HCT116 (cell line): Measurements from ENCODE around the gene GRIK5. TPM values are rescaled to one million over a fixed set of nuclear protein-coding genes. Genes with fewer than 3 reads are reported as not detected.
A peak's percentile ranks its signal among the peaks of the same experiment; 100 is the strongest.

ENCODE experiments used
- ATAC-seq: fragments of 200-7000 bp; cut with Tn5 transposase; 2 replicates; pipeline ENCODE4 v1.9.1; 2020; ENCODE audit warnings: mild to moderate bottlenecking, moderate library complexity
- BruUV-seq: library from RNA; stranded (reverse); fragments of 400-500 nt; replicated peaks from 2 replicates; lab custom pipeline; 2021; lab: Mats Ljungman, UMichigan
- CTCF ChIA-PET: fragments of 300-600 bp; sonication (Branson Sonifier 250); formaldehyde crosslinking; loops from one replicate; lab custom pipeline; 2021; ENCODE audit warnings: antibody characterized with exemption; lab: Charles Lee
- POLR2A ChIA-PET: fragments of 300-600, 350-600 bp; sonication (Branson Sonifier 250); formaldehyde crosslinking; loops from one replicate; lab custom pipeline; 2021; ENCODE audit warnings: antibody characterized with exemption; lab: Charles Lee
- RAD21 ChIA-PET, 2 experiments: fragments of 300-600 bp; sonication (Branson Sonifier 250); formaldehyde crosslinking; loops; one replicate each; lab custom pipeline; 2023; ENCODE audit warnings: low total read pairs in 2 of 2; ENCODE audit not compliant: uncharacterized antibody in 2 of 2, unreplicated experiment in 2 of 2, low non-redundant PET in 1 of 2; lab: Charles Lee
- DNase-seq: peaks from one replicate; pipeline ENCODE4 v3.0.0-alpha.2; 2010; ENCODE audit warnings: low read depth, low spot score
- H2AFZ ChIP-seq: fragments of 200-600 bp; shearing (Covaris generic), sonication (generic); 2 replicates; pipeline ENCODE4 v1.6.1; 2017; ENCODE audit warnings: low read depth, mixed run types, mixed read lengths, antibody characterized with exemption, low read length; ENCODE audit not compliant: poor library complexity, severe bottlenecking
- H3K27ac ChIP-seq: 2 replicates; pipeline ENCODE4 v1.5.1; 2012; ENCODE audit warnings: low read depth, low read length
- H3K27me3 ChIP-seq: fragments of 200-600 bp; sonication (generic); 2 replicates; pipeline ENCODE4 v1.6.1; 2016; ENCODE audit warnings: mixed run types, low read length, mixed read lengths; ENCODE audit not compliant: insufficient read depth
- H3K36me3 ChIP-seq, 2 experiments: fragments of 200-500 bp in 1 of 2; fragments of 200-600 bp in 1 of 2; sonication (Bioruptor generic) in 1 of 2; sonication (generic) in 1 of 2; 2 replicates each; pipeline versions ENCODE4 v1.5.1 to v1.6.1; 2014 to 2016; ENCODE audit warnings: low read length in 2 of 2, inconsistent platforms in 1 of 2, mixed read lengths in 1 of 2, mixed run types in 1 of 2; ENCODE audit not compliant: insufficient read depth in 2 of 2, control insufficient read depth in 1 of 2
- H3K4me1 ChIP-seq, 2 experiments: fragments of 200-600 bp in 1 of 2; sonication (generic) in 1 of 2; 2 replicates each; pipeline versions ENCODE4 v1.5.1 to v1.6.1; 2012 to 2017; ENCODE audit warnings: low read length in 2 of 2, inconsistent platforms in 1 of 2, mild to moderate bottlenecking in 1 of 2, mixed read lengths in 1 of 2, mixed run types in 1 of 2, moderate library complexity in 1 of 2; ENCODE audit not compliant: insufficient read depth in 2 of 2, control insufficient read depth in 1 of 2
- H3K4me2 ChIP-seq: fragments of 200-600 bp; sonication (generic); 2 replicates; pipeline ENCODE4 v1.6.1; 2017; ENCODE audit warnings: mixed run types, low read length, mixed read lengths
- H3K4me3 ChIP-seq, 2 experiments: fragments of 200-600 bp in 1 of 2; sonication (generic) in 1 of 2; replicated peaks in 1 of 2; 2 replicates each; pipeline ENCODE4 v1.5.1; 2011 to 2016; ENCODE audit warnings: low read length in 2 of 2, control low read depth in 1 of 2, low read depth in 1 of 2, mild to moderate bottlenecking in 1 of 2, mixed read lengths in 1 of 2, mixed run types in 1 of 2
- H3K79me2 ChIP-seq: fragments of 200-600 bp; sonication (generic); 2 replicates; pipeline ENCODE4 v1.6.1; 2017; ENCODE audit warnings: mild to moderate bottlenecking, mixed run types, low read length, moderate library complexity, mixed read lengths; ENCODE audit not compliant: insufficient read depth
- H3K9ac ChIP-seq: fragments of 200-600 bp; sonication (generic); 2 replicates; pipeline ENCODE4 v1.6.1; 2016; ENCODE audit warnings: low read length, mixed read lengths
- H3K9me2 ChIP-seq: fragments of 200-600 bp; sonication (generic), shearing (Covaris generic); 2 replicates; pipeline ENCODE4 v1.6.1; 2017; ENCODE audit warnings: mixed run types, mild to moderate bottlenecking, moderate library complexity; ENCODE audit not compliant: insufficient read depth
- H3K9me3 ChIP-seq, 2 experiments: fragments of 200-500 bp in 1 of 2; fragments of 200-600 bp in 1 of 2; sonication (Bioruptor generic) in 1 of 2; sonication (generic) in 1 of 2; 2 replicates each; pipeline ENCODE4 v1.6.1; 2014 to 2017; ENCODE audit warnings: low read length in 2 of 2, mixed read lengths in 2 of 2, inconsistent platforms in 1 of 2, low read depth in 1 of 2, mild to moderate bottlenecking in 1 of 2, mixed run types in 1 of 2, moderate library complexity in 1 of 2; ENCODE audit not compliant: control insufficient read depth in 1 of 2, insufficient read depth in 1 of 2
- H4K20me1 ChIP-seq: fragments of 200-600 bp; sonication (generic), shearing (Covaris generic); 2 replicates; pipeline ENCODE4 v1.6.1; 2017; ENCODE audit warnings: mixed run types, mild to moderate bottlenecking, moderate library complexity; ENCODE audit not compliant: insufficient read depth
- ATF3 ChIP-seq: IDR thresholded peaks from 2 replicates; pipeline ENCODE4 v1.6.1; 2012
- EGR1 ChIP-seq: IDR thresholded peaks from 2 replicates; pipeline ENCODE4 v1.6.1; 2012; ENCODE audit warnings: low read depth
- ELF1 ChIP-seq: IDR thresholded peaks from 2 replicates; pipeline ENCODE4 v1.6.1; 2012; ENCODE audit warnings: low read depth, borderline replicate concordance
- EZH2 ChIP-seq: fragments of 200-600 bp; sonication (generic); IDR thresholded peaks from 2 replicates; pipeline ENCODE4 v1.6.1; 2017; ENCODE audit warnings: antibody characterized with exemption, mixed run types
- FOSL1 ChIP-seq: IDR thresholded peaks from 2 replicates; pipeline ENCODE4 v1.6.1; 2012; ENCODE audit warnings: low read depth
- JUND ChIP-seq: IDR thresholded peaks from 2 replicates; pipeline ENCODE4 v1.6.1; 2012
- POLR2AphosphoS5 ChIP-seq: IDR thresholded peaks from 2 replicates; pipeline ENCODE4 v1.6.1; 2011; ENCODE audit warnings: mild to moderate bottlenecking, low read depth, low read length, moderate library complexity
- RAD21 ChIP-seq: IDR thresholded peaks from 2 replicates; pipeline ENCODE4 v1.6.1; 2012; ENCODE audit warnings: low read depth, mild to moderate bottlenecking
- REST ChIP-seq: IDR thresholded peaks from 2 replicates; pipeline ENCODE4 v1.6.1; 2012; ENCODE audit warnings: low read depth
- SIN3A ChIP-seq: IDR thresholded peaks from 2 replicates; pipeline ENCODE4 v1.6.1; 2012; ENCODE audit warnings: low read depth
- SRF ChIP-seq: IDR thresholded peaks from 2 replicates; pipeline ENCODE4 v1.6.1; 2012; ENCODE audit warnings: low read depth
- YY1 ChIP-seq: IDR thresholded peaks from 2 replicates; pipeline ENCODE4 v1.6.1; 2011; ENCODE audit warnings: low read length, low read depth, moderate library complexity, mild to moderate bottlenecking; ENCODE audit not compliant: insufficient replicate concordance; ENCODE audit errors: extremely low read depth
- ZNF274 ChIP-seq: fragments of 200-500 bp; sonication (Bioruptor generic); IDR thresholded peaks from 2 replicates; pipeline ENCODE4 v1.6.1; 2014; ENCODE audit warnings: mild to moderate bottlenecking, low read depth, low read length, inconsistent platforms
- intact Hi-C: fragments of 100-400 bp; cut with micrococcal nuclease; formaldehyde crosslinking; loops from 2 replicates; pipeline ENCODE4 v1.10.0; 2022
- total RNA-seq: library from RNA; stranded (reverse); gene quantifications from one replicate; pipeline ENCODE4 v1.2.1, GENCODE V29; 2021; ENCODE audit not compliant: unreplicated experiment
- TF ChIP-seq, protein P1 (sequence below), 3 experiments: fragments of 200-600 bp in 1 of 3; sonication (generic) in 1 of 3; IDR thresholded peaks in 2 of 3; conservative IDR thresholded peaks in 1 of 3; 2 replicates each; pipeline ENCODE4 v1.5.1; 2012 to 2017; ENCODE audit warnings: low read depth in 2 of 3, low read length in 2 of 3, antibody characterized with exemption in 1 of 3, borderline replicate concordance in 1 of 3, control low read depth in 1 of 3, mild to moderate bottlenecking in 1 of 3, mixed read lengths in 1 of 3, mixed run types in 1 of 3, moderate library complexity in 1 of 3; ENCODE audit not compliant: insufficient read depth in 1 of 3
- TF ChIP-seq, protein P2 (sequence below): IDR thresholded peaks from 2 replicates; pipeline ENCODE4 v1.6.1; 2012

Gene GRIK5
- total RNA-seq, 1 experiment from 2014 or later: 1.7 TPM

DNA sequence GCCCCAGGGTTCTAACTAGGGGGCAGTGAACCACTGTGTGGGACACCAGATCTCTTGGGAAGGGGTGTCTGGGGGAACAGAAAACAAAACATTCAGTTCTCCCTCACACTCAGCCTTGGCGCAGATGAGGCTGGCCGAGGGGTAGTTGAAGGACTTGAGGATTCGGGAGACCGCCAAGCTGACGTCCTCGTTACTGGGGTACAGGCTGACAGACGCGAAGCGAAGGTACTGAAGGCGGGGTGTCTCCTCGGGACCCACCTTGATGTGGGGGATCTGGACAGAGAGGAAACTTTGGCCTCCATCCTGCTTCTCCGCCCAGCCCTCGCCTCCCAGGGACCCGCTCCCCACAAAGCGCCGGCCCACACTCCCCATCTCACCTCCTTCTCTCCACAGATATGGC lies 7.6 kb downstream of the GRIK5 start:
- BruUV-seq: no TSS peak
- intact Hi-C loops: no loop called here
- Histone ChIP-seq H3K4me2 (0 out of 2 replicates have a peak overlapping the region, but pooled peaks have one; percentile 7), H3K4me1 (peaks cover 0 to 8% of the 10 kb centered on the region in 2 experiments; a peak in 2 of 4 replicates), H2AFZ (no peak overlapping the region), H3K27ac (no peak overlapping the region), H3K9me3 (no peaks in the 10 kb centered on the region), H4K20me1 (no peaks in the 10 kb centered on the region), H3K27me3 (peaks cover 12% of the 10 kb centered on the region; the same call in 1 of the 2 replicates), H3K9ac (no peak overlapping the region), H3K4me3 (no peak overlapping the region), H3K9me2 (no peaks in the 10 kb centered on the region; the same call in 1 of the 2 replicates), H3K36me3 (no peaks in the 10 kb centered on the region), H3K79me2 (no peaks in the 10 kb centered on the region)
- TF ChIP-seq ATF3 (no peak), REST (no peak), ELF1 (no peak)
- ChIA-PET RAD21 (no interaction called here), POLR2A (no interaction called here), CTCF (no interaction called here)
- ATAC-seq: no peak
- no peak for DNase-seq

DNA sequence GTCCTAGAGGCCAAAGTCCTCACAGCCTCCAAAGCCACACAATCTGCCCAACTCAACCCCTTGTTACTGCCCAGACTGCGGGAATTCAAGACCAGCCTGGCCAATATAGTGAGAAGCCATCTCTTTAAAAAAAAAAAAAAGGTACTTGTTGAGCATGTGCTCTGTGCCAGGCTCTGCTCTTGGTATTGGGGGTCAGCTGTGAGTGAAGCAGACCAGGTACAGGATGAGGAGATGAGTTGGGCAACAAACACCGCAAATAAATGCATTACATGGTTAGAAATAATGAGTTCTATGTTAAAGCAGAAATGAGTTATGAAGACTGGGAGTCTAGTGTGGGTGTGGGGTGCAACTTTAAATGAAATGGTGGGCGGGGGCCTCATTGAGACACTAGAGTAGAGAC lies 9.9 kb downstream of the GRIK5 start:
- no peaks in the 10 kb centered on the region for H3K9me3 ChIP-seq
- DNase-seq: no peak
- no peak overlapping the region for H2AFZ ChIP-seq
- BruUV-seq: no TSS peak
- no peaks in the 10 kb centered on the region for H3K36me3 ChIP-seq
- H3K27me3 ChIP-seq: no peaks in the 10 kb centered on the region
- no peak overlapping the region for H3K4me2 ChIP-seq
- no peak for TF ChIP-seq EGR1
- no peak for TF ChIP-seq EZH2
- TF ChIP-seq SIN3A: no peak
- TF ChIP-seq POLR2AphosphoS5: no peak
- no peak for TF ChIP-seq ATF3
- TF ChIP-seq, protein P1, sequence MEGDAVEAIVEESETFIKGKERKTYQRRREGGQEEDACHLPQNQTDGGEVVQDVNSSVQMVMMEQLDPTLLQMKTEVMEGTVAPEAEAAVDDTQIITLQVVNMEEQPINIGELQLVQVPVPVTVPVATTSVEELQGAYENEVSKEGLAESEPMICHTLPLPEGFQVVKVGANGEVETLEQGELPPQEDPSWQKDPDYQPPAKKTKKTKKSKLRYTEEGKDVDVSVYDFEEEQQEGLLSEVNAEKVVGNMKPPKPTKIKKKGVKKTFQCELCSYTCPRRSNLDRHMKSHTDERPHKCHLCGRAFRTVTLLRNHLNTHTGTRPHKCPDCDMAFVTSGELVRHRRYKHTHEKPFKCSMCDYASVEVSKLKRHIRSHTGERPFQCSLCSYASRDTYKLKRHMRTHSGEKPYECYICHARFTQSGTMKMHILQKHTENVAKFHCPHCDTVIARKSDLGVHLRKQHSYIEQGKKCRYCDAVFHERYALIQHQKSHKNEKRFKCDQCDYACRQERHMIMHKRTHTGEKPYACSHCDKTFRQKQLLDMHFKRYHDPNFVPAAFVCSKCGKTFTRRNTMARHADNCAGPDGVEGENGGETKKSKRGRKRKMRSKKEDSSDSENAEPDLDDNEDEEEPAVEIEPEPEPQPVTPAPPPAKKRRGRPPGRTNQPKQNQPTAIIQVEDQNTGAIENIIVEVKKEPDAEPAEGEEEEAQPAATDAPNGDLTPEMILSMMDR (IDR thresholded peaks at IDR 0.05 in 2 of 3, conservative IDR thresholded peaks at IDR 0.05 in 1 of 3; ENCODE audit: borderline replicate concordance in 1 of 3, insufficient read depth in 1 of 3, low read depth in 2 of 3, low read length in 2 of 3): no peak
- TF ChIP-seq ZNF274: no peak
- TF ChIP-seq FOSL1: no peak
- TF ChIP-seq, protein P2, sequence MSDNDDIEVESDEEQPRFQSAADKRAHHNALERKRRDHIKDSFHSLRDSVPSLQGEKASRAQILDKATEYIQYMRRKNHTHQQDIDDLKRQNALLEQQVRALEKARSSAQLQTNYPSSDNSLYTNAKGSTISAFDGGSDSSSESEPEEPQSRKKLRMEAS: no peak
- no peak for TF ChIP-seq YY1
- TF ChIP-seq SRF: no peak
- TF ChIP-seq JUND: no peak
- no peak for TF ChIP-seq RAD21
- TF ChIP-seq, all 23 proteins: peak for 0
- CTCF ChIA-PET: interaction anchor here (1.0 kb wide), 1 partner anchor 25 kb away, joined by 3 read pairs; no protein-coding TSS in a partner anchor
- no peak overlapping the region for H3K27ac ChIP-seq
- H4K20me1 ChIP-seq: no peaks in the 10 kb centered on the region
- POLR2A ChIA-PET: no interaction called here
- intact Hi-C loops: no loop called here
- ATAC-seq: no peak
- RAD21 ChIA-PET: no interaction called here
- no peak overlapping the region for H3K9ac ChIP-seq
- peaks cover 0 to 8% of the 10 kb centered on the region in 2 experiments; a peak in 2 of 4 replicates for H3K4me1 ChIP-seq
- H3K79me2 ChIP-seq: no peaks in the 10 kb centered on the region
- H3K9me2 ChIP-seq: no peaks in the 10 kb centered on the region; the same call in 1 of the 2 replicates
- no peak overlapping the region for H3K4me3 ChIP-seq
